ENCODE measurements around the gene PDE2A. TPM values are rescaled to one million over a fixed set of nuclear protein-coding genes. Genes with fewer than 3 reads are reported as not detected.

Gene PDE2A
- total RNA-seq, 6 experiments from 2014 or later = 11.2 to 46.3 (median 22.8) TPM

DNA sequence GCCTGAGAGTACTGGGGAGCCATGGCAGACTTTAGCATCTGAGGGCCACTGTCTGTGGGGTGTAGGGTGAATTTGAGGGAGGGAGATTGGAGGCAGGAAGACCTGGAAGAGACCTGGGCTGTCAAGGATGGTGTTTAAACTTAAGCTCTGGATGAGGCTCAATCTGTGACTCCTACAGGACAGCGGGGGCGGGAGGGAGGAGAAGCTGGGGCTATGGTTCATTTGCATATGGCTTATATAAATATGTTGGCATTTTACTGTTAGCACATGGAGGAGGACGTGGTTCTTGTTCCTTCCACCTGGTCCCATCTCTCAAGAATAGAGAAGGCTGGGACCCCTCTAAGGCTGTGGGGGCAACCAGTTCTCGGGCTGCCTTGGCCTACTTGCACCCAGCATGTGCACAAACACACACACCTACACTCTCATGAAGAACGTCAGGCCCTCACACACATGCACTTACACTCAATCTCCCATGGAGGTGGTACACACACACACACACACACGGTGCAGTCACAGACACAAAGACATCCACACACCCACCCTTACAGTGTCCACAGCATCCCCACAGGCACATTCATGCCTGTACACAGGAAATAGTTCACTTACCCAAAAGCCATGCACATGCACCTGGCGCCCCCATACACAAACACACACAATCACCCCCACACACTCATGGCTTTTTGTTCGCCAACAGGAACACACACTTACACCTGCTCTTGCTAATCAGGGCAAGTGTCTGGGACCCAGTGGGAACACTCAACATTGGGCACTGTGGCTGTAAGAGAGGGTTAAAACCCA, 81.3 kb downstream of the PDE2A start:
- H3K27ac ChIP-seq = no peak overlapping the region
- peaks cover 0 to 19% of the 10 kb centered on the region in 2 donors for H3K27me3 ChIP-seq
- WGBS (ENCODE audit: insufficient coverage, low coverage, low lambda C conversion rate, missing lambda C conversion rate) = 89% methylated on average over 5 of the region's 8 CpGs
- H3K9me3 ChIP-seq = no peaks in the 10 kb centered on the region
- DNase-seq (no peak), ATAC-seq (no peak)
- TF ChIP-seq POLR2A (IDR thresholded peaks at IDR 0.05) = no peak
- TF ChIP-seq, protein P1, sequence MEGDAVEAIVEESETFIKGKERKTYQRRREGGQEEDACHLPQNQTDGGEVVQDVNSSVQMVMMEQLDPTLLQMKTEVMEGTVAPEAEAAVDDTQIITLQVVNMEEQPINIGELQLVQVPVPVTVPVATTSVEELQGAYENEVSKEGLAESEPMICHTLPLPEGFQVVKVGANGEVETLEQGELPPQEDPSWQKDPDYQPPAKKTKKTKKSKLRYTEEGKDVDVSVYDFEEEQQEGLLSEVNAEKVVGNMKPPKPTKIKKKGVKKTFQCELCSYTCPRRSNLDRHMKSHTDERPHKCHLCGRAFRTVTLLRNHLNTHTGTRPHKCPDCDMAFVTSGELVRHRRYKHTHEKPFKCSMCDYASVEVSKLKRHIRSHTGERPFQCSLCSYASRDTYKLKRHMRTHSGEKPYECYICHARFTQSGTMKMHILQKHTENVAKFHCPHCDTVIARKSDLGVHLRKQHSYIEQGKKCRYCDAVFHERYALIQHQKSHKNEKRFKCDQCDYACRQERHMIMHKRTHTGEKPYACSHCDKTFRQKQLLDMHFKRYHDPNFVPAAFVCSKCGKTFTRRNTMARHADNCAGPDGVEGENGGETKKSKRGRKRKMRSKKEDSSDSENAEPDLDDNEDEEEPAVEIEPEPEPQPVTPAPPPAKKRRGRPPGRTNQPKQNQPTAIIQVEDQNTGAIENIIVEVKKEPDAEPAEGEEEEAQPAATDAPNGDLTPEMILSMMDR (IDR thresholded peaks at IDR 0.05) = no peak
- intact Hi-C loops (cut with DNase I) = no loop called here
- no peak overlapping the region for H3K4me3 ChIP-seq
- peaks cover 0 to 10% (median 0%) of the 10 kb centered on the region in 4 donors for H3K4me1 ChIP-seq
- no peaks in the 10 kb centered on the region for H3K36me3 ChIP-seq

DNA sequence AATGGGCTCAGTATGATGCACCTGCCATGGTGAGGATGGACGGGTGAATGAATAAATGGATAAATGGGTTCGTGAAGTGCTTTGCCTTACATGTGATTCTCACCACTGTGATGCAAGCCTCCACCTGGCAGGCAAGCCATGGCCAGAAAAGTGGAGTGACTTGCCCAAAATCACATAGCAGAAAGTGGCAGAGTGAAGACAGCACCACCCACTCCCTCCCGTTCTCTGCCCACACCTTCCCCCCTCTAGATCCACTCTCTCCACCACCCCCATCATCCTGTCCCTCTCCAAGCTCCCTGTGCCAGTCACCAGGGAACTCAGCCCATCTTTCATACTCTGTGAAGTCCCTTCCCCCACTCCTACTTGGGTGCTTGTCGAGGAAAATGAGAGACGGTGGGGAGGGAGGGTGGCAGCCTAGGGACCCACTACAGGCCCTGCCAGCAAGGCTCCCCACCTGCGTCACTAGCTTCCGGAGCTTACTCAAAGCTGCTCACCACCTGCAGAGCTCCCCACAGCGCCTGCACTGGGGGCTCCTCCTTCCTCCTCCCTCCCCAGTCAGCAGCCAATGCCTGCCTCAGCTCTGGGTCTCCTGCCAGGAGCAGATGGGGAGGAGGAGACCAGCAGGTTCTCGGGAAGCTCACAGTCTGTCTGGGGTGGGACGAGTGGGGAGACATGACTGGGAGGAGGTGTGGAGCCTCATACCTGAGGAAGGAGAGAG, 82.3 kb downstream of the PDE2A start:
- no peaks in the 10 kb centered on the region for H3K9me3 ChIP-seq
- no peak for ATAC-seq
- peaks cover 0 to 10% (median 0%) of the 10 kb centered on the region in 4 donors for H3K4me1 ChIP-seq
- DNase-seq = no peak
- peaks cover 0 to 19% of the 10 kb centered on the region in 2 donors for H3K27me3 ChIP-seq
- no peak overlapping the region for H3K27ac ChIP-seq
- no peak overlapping the region for H3K4me3 ChIP-seq
- H3K36me3 ChIP-seq = no peaks in the 10 kb centered on the region
- intact Hi-C loops (cut with DNase I) = no loop called here
- WGBS (ENCODE audit: insufficient coverage, low coverage, low lambda C conversion rate, missing lambda C conversion rate) = 37% methylated on average over 9 of the region's 10 CpGs
- TF ChIP-seq, protein P1 (IDR thresholded peaks at IDR 0.05) = no peak
- no peak for TF ChIP-seq POLR2A (IDR thresholded peaks at IDR 0.05)

DNA sequence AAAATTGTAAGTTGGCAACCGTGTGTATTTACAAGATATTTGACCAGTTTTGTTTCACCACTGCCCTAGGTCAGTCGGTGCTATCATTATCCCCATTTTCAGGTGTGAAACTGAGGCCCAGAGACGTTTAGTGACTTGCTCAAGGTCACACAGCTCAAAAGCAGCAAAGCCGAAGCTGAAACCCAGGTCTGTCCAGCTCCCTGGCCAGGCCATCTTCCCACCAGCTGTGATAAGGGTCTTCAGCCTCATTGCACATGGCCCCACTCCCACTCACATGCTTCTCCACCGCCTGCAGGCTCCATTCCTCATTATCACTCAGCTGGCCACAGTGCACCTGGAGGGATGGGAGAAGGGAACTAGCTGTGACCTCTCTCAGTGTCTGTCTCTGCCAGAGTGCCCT, 83.2 kb downstream of the PDE2A start:
- DNase-seq (no peak), ATAC-seq (no peak)
- TF ChIP-seq, protein P1 (IDR thresholded peaks at IDR 0.05) = no peak
- no peak for TF ChIP-seq POLR2A (IDR thresholded peaks at IDR 0.05)
- intact Hi-C loops (cut with DNase I) = no loop called here
- WGBS (ENCODE audit: insufficient coverage, low coverage, low lambda C conversion rate, missing lambda C conversion rate) = 39% methylated on average over 4 of the region's 5 CpGs
- no peaks in the 10 kb centered on the region for H3K9me3 ChIP-seq
- peaks cover 0 to 10% (median 0%) of the 10 kb centered on the region in 4 donors for H3K4me1 ChIP-seq
- H3K27me3 ChIP-seq = peaks cover 0 to 19% of the 10 kb centered on the region in 2 donors
- no peaks in the 10 kb centered on the region for H3K36me3 ChIP-seq
- H3K4me3 ChIP-seq = no peak overlapping the region
- no peak overlapping the region for H3K27ac ChIP-seq

DNA sequence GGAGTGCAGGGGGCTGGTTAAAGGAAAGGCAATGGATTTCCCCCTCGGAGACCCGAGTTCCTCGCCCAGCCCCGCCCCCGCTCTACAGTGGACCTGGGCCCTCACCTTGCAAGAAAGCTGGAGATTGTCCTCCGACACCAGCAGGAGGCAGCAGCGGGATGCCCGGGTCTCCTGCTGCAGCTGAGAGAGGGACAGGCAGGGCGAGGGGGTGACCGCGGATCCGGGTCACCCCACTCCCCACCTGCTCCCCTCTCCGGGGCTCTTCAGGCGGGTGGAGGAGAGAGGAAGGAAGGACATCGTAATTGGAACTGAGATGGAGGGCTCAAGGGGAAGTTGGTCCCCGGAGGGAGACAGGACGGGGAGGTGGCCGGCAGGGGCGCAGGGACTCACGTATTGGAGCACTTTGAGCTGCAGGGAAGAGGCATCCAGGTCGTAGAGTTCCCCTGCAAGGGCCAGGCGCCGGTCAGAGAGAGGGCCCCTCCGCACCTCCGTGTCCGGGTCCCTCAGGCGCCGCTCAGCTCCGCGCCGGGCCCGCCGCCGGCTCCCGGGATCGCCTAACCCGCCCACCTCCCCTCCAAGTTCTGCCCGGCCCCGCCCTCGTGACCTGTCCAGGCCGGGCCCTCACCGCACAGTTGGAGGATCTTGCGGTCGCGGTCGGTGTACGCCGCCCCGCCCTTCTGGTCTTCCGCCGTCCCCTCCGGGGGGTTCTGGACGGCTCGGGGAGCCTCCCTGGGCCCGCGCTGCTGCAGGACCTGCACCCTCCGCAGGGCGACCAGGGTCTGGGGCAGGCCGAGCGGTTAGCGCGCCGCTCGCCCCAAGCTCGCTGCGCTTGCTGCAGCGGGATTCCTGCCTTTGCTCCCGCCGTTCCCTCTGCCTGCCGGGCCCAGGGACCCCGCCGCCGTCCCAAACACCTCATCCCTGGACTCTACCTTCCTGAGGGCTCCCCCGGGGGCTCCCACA, 84.1 kb downstream of the PDE2A start:
- Histone ChIP-seq H3K4me1 (peaks cover 0 to 10% (median 0%) of the 10 kb centered on the region in 4 donors), H3K36me3 (no peaks in the 10 kb centered on the region), H3K4me3 (no peak overlapping the region), H3K27me3 (peaks cover 0 to 24% of the 10 kb centered on the region in 2 donors), H3K9me3 (no peaks in the 10 kb centered on the region), H3K27ac (no peak overlapping the region)
- ATAC-seq (peak; percentile 12 to 39 (median 33)), DNase-seq (peak in 2 of 3 donors; percentile 44 to 64)
- no peak for TF ChIP-seq POLR2A (IDR thresholded peaks at IDR 0.05)
- TF ChIP-seq, protein P1 (IDR thresholded peaks at IDR 0.05) = peak; percentile 15 to 44 (median 33)
- 7% methylated on average over 16 of the region's 74 CpGs for WGBS (ENCODE audit: insufficient coverage, low coverage, low lambda C conversion rate, missing lambda C conversion rate)
- intact Hi-C loops (cut with DNase I) = loop anchor here in 1 of 2 donors (2.0 kb wide), 1 partner anchor 53 kb away; no protein-coding TSS in a partner anchor
